Ishikawa (cell line): Measurements from ENCODE around the gene PLPPR1.

Experiments
- CEBPB ChIP-seq: IDR thresholded peaks from 2 replicates; pipeline ENCODE4 v1.6.1; 2012
- CREB1 ChIP-seq: IDR thresholded peaks from 2 replicates; pipeline ENCODE4 v1.6.1; 2012; ENCODE audit warnings: low read depth
- EGR1 ChIP-seq: IDR thresholded peaks from 2 replicates; pipeline ENCODE4 v1.6.1; 2012
- EP300 ChIP-seq: IDR thresholded peaks from 2 replicates; pipeline ENCODE4 v1.6.1; 2012; ENCODE audit warnings: borderline replicate concordance
- FOXM1 ChIP-seq: IDR thresholded peaks from 2 replicates; pipeline ENCODE4 v1.6.1; 2012; ENCODE audit warnings: low read depth, borderline replicate concordance
- NFIC ChIP-seq: IDR thresholded peaks from 2 replicates; pipeline ENCODE4 v1.6.1; 2012
- RAD21 ChIP-seq: IDR thresholded peaks from 2 replicates; pipeline ENCODE4 v1.6.1; 2012; ENCODE audit warnings: low read depth
- REST ChIP-seq: IDR thresholded peaks from 2 replicates; pipeline ENCODE4 v1.6.1; 2012; ENCODE audit warnings: low read depth, mild to moderate bottlenecking
- TAF1 ChIP-seq: IDR thresholded peaks from 2 replicates; pipeline ENCODE4 v1.6.1; 2012; ENCODE audit warnings: low read depth, mild to moderate bottlenecking
- TCF12 ChIP-seq: IDR thresholded peaks from 2 replicates; pipeline ENCODE4 v1.6.1; 2012; ENCODE audit warnings: low read depth
- TEAD4 ChIP-seq: IDR thresholded peaks from 2 replicates; pipeline ENCODE4 v1.6.1; 2012
- USF1 ChIP-seq: IDR thresholded peaks from 2 replicates; pipeline ENCODE4 v1.6.1; 2012
- YY1 ChIP-seq: IDR thresholded peaks from 2 replicates; pipeline ENCODE4 v1.6.1; 2012; ENCODE audit warnings: low read depth
- ZBTB7A ChIP-seq: IDR thresholded peaks from 2 replicates; pipeline ENCODE4 v1.6.1; 2012; ENCODE audit warnings: low read depth
- TF ChIP-seq, protein P1 (sequence below): IDR thresholded peaks from 2 replicates; pipeline ENCODE4 v1.6.1; 2012

The PLPPR1 gene

GRCh38 chr9:101226161-101226560, 197.6 kb downstream of the PLPPR1 start:
- TF ChIP-seq YY1 (no peak), FOXM1 (no peak), CEBPB (no peak), NFIC (no peak), RAD21 (no peak), CREB1 (no peak), TAF1 (no peak), EGR1 (no peak), USF1 (no peak), ZBTB7A (no peak), TEAD4 (no peak), REST (no peak)
- TF ChIP-seq, protein P1, sequence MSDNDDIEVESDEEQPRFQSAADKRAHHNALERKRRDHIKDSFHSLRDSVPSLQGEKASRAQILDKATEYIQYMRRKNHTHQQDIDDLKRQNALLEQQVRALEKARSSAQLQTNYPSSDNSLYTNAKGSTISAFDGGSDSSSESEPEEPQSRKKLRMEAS = no peak

DNA sequence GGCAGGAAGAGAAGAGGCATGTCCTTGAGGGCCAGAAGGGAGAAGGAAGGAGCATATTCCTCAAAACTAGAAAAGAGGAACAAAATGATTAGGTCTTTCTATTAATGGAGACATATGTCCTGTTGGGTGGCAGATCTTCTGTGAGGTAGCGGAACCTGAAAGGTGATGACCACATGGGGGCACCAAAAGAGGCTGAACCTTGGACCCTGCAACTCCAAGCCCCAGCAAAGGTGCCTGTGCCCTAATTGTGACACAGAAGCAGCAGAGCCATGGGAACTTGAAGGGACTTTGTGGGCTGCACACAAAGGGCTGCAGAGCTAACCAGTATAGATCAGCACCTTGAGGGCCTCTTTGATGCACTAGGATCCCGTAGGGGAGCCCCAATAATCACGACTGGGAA, 198.3 kb downstream of the PLPPR1 start:
- no peak for TF ChIP-seq NFIC
- TF ChIP-seq TAF1 = no peak
- TF ChIP-seq USF1 = no peak
- TF ChIP-seq YY1 = no peak
- no peak for TF ChIP-seq ZBTB7A

DNA sequence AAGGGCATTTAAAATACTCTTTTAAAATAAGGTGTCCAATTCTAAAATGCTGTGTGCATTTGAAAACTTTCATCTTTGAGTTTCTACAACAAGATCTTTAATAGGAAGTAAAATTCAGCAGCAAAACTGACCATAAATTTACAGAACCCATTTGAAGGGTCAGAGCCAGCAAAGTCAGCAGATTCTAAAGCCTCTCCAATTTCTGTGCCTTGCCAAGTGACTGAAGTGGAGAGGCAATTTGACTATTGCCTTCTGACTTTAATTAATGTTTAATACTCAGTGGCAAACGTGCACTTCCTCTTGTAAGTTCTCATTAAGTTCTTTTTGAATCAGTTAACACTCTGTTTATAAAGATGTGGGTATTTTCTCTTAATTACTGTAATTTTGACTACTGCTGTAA, 201.1 kb downstream of the PLPPR1 start:
- TF ChIP-seq REST (no peak), NFIC (no peak), EGR1 (no peak), EP300 (no peak), TCF12 (no peak), CREB1 (no peak), CEBPB (no peak), RAD21 (no peak), TEAD4 (no peak), TAF1 (no peak), USF1 (no peak), ZBTB7A (no peak), FOXM1 (no peak), YY1 (no peak)
- TF ChIP-seq, protein P1 = no peak

- TF ChIP-seq, protein P1 = no peak
- TF ChIP-seq FOXM1 (no peak), TEAD4 (no peak), RAD21 (no peak), USF1 (no peak), REST (no peak), EGR1 (no peak), TCF12 (no peak), YY1 (no peak), NFIC (no peak), TAF1 (no peak), CEBPB (no peak), CREB1 (no peak)
Observed at GRCh38 chr9:101232405-101232977, 204.0 kb downstream of the PLPPR1 start.
